CD4-positive, alpha-beta T cell treated with Interleukin-2 at 100 ng/mL for 4 hours (primary cell): ENCODE results near the gene ATP1A3.

Experiments
- DNase-seq: peaks from one replicate; pipeline ENCODE4 v3.0.0-alpha.2; 2020; ENCODE audit warnings: low spot score

ATP1A3 gene

DNA sequence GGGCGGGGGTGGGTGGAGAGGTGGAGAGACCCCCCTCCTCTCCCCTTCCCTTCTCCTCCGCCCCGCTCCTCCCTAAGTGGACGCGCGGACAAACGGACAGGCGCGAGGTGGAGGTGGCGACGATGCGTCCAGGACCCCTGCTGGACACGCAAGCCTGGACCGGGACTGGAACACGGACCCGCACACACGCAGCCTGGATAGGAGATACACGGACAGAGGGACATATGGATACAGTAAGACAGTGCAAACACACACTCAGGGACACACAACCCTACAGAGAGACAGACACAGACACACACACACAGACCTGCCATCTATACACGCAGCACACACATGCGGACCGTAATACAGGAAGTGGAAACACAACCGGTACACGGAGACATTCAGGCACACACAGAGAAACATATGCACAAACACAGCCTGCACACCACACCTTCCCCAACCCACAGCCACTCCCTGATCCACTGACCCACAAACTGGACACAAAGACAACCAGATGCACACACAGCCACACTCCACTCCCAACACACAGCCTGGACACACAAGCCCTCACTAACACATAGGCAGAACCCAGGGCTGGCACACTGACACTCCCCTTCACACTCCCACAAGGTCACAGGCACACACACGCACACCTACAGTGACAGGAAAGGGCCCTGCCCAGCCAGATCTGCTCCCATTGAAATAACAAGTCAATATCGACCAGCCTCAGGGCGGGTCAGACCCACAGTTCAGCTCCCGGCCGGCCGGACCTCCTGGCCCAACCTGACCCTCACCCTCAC lies 65.1 kb downstream of the ATP1A3 start:
- peak; percentile 52 for DNase-seq

DNA sequence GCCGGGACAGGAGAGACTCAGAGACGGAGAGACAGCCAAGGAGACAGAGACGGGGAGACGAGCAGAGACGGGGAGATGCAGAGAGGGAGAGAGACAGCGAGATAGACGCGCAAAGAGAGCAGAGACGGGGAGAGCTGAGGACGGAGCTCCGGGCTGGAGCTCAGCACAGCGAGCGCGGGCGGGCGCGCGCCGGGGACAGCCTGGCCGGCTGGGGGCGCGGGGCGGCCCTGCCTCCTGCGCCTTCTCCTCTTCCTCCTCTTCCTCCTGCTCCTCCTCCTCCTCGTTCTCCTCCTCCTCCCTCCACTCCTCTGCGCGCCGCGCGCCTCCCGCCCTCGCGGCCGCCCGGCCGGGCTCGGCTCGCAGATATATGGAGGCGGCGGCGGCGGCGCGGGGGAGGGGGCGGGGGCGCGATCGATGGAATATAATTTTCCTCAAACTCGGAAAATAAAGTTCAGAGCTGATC lies 65.8 kb downstream of the ATP1A3 start, which contains the start of gene ERFL:
ERFL (minus strand) TSS at position 229 of the 463 bp plus-strand sequence. CDS start 15,530 bp downstream, outside the sequence.
- no peak for DNase-seq

DNA sequence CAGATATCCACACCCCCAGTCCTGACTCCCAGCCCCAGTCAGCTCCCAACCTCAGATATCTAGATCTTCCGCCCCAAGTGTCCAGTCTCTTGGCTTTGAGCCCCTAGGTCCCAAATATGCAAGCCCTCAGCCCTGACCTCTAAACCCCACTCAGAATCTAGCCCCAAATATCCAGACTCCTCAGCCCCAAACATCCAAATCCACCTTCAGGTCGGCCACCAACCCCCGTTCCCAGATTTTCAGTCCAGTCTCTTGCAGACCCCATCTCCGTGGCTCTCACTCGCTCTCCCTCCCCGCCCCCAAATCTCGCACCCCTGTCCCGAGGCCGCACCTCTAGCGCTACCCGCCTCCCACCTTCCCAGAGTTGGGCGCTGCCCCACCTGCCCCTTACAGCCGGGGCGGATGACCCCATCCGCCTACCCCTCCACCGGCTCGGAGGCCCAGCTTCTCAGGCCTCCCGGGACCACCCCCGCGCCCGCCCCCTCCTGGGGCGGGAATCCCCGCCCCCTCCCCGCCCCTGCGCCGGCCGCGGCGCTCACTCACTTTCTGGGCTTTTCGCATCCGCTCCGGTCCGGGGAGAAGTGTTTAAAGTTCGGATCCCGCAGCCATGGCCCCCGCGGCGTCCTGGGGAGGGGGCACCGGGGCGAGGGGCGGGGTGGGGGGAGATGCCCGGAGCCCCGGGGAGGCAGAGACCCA lies 66.4 kb downstream of the ATP1A3 start:
- DNase-seq: no peak

DNA sequence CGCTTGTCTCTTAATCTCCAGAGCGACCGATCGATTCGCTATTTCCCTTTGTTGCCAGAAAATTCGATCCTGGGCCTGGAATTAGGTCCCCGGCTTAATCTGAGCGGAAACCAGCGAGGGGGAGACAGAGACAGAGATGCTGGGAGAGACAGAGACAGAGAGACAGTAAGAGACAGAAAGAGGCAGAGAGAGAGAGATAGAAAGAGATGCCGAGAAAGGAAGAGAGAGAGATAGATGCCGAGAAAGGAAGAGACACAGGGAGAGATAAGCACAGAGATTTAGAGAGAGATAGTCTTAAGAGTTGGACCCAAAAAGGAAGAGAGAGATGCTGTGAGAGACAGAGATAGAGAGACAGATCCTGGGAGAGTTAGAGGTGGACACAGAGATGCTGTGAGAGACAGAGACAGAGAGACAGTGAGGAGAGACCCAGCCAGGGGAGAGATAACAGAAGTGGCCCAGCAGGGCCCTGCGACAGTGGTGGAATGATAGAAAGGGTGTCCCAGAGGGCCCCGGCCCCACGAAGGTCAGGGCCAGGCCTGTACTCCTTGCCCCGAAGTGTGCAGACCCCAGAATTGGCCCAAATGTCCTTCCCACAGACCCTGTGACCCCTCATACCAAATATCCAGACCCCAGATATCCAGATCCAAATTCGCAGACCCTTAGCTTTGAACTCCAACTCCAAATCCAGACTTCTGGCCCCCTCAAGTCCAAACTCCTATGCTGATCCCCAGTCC lies 67.1 kb downstream of the ATP1A3 start:
- no peak for DNase-seq

DNA sequence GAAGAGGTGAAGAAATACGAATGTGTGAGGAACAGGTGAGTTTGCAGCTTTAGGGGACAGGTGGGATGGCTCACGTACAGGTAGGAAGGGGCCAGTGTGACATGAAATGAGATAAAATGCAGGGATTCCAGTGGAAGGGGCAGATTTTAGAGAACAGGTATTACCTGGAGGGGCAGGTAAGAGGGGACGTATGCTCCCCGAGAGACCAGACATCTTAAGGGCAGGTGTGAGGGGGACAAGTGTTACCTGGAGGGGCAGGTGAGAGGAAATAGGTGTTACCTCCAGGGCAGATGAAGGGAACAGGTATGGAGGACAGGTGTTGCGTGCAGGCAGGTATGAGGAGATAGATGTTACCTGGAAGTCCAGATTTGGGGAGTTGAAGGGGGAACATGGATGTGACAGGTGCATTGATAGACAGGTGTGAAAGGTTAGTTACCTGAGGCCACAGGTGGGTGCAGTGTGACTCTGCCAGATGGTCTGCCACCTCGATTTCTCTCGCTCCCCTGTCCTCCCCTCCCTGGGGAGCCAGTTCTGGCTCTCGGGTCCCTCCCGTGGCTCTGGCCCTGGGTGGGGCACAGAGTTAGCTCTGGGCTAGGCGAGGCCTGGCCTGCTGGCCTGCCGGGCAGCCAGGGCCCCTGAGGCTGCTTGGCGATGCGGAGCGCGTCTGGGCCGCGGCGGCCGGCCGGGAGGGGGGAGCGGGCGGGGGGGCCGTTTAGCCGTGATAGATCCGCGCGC lies 67.8 kb downstream of the ATP1A3 start:
- DNase-seq: no peak

DNA sequence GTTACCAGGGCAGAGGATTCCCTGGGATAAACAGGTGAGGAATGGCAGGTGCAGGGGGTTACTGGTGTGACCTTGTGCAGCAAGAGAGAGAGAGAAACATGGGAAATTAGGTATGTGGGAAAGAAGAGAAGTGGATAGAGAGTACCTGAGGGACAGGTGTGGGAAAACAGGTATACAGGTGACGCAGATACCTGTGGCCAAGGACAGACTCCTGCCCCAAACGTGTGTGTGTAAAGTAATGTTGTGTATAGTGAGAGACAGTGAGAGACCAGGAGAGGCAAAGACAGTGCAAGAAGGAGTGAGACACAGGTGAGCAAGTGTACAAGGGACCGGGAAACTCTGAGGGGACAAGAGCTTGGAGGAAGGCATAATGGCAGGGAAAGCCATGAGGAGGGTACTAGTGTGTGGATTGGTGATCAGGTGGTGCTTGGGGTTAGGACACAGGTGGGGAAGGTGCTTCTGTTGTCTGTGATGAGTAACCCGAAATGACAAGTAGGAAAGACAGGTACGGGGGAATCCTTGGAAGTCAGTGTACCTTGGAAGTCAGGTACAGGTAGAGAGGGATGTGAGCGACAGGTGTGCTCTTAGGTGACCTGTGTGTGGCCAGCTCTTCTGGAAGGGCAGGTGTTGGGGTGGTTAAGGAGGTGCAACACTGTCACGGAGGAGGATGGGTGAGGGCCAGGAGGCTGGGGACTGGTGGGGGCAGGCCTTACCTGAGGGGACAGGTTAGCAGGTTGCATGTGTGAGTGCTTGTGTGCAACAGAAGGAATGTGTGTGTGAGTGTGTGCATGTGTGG lies 68.6 kb downstream of the ATP1A3 start:
- no peak for DNase-seq

DNA sequence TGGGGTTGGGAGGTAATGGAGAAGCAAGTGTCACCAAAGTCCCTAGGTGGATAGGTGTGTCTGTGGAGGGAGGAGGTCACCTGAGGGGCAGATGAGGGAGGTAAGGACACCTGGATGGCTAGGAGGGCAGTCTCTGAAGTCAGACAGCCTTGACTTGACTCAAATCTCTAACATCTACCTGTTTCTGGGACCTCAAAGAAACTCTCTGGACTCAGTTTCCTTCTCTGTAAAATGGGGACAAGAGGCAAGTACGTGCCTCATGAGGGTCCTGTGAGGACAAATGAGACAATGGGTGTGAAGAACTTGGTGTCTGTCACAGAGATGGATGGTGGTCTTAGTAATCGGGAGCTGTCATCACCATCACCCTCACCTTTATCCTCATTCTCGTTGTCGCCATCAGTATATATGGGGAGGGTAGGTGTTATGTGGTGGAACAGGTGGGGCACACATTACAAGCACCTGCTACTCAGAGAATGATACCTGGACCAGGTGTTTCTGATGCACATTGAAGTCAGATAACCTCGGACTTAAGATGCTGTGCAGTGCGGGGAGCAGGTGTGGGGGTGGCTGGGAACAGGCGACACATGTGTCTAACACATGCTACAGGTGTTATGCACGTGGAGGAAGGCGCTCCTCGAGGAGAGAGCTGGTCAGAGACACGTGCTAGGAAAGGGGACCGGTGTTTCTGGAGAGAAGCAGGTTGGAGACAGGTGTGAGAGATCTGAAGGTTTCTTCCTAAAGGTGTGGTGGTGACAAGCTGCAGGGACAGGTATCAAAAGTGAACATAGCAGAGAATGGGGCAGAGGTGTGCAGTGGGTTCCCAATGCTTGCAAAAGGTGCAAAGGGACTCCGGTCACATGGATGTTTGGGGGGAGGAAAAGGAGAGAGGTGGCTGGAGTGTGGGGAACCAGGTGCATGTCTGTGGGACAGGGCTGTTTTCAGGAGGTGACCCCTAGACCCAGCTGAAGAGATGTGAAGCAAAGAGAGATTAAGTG lies 69.6 kb downstream of the ATP1A3 start:
- DNase-seq: no peak

DNA sequence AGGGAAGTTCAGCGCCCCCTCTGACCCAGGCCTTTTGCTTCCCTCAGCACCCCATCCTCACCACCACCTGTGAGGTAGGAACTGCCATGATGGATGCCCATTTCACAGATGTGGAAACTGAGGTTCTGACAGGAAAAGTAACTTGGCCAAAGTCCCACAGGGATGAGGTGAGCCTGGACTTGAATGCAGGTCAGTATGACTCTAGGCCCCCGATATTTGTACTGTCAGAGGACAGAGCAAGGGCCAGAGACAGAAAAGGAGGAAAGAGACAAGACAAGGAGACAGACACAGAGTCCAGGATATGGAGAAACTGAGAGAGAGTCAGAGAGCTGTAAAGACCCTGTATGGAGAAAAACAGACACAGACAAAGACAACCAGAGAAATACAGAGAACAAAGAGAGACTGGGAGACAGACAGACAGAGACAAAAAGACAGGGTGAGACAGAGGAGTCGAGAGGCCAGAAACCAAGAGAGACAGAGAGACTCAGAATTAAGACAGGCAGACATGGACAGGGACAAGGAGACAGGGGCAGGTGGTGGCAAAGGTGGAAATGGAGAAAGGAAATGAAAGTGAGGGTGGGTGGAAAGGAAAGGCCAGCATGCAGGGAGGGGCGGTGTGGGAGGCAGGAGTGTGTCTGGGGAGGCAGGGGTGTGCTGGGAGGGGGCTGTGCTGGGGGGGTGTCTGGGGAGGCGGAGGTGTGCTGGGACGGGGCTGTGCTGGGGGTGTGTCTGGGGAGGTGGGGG lies 70.8 kb downstream of the ATP1A3 start:
- no peak for DNase-seq

DNA sequence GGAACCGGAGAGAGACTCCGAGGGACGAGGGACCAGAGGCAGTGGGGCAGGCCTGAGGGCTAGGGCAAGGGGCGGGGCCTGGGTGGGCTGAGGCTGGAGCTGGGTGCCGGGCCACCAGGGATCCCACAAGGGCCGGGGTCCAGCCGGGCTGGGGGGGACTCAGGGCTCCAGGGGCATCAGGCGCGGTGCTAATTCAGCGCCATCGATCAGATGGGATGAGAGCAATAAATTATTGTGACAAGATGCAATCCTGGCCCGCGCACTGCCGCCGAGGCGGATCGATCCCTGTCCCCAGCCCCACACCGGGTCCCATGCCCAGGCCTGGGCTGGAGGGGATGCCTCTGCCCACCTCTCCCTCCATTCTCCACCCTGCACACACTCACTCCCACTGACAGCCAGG lies 71.4 kb downstream of the ATP1A3 start:
- DNase-seq: no peak

DNA sequence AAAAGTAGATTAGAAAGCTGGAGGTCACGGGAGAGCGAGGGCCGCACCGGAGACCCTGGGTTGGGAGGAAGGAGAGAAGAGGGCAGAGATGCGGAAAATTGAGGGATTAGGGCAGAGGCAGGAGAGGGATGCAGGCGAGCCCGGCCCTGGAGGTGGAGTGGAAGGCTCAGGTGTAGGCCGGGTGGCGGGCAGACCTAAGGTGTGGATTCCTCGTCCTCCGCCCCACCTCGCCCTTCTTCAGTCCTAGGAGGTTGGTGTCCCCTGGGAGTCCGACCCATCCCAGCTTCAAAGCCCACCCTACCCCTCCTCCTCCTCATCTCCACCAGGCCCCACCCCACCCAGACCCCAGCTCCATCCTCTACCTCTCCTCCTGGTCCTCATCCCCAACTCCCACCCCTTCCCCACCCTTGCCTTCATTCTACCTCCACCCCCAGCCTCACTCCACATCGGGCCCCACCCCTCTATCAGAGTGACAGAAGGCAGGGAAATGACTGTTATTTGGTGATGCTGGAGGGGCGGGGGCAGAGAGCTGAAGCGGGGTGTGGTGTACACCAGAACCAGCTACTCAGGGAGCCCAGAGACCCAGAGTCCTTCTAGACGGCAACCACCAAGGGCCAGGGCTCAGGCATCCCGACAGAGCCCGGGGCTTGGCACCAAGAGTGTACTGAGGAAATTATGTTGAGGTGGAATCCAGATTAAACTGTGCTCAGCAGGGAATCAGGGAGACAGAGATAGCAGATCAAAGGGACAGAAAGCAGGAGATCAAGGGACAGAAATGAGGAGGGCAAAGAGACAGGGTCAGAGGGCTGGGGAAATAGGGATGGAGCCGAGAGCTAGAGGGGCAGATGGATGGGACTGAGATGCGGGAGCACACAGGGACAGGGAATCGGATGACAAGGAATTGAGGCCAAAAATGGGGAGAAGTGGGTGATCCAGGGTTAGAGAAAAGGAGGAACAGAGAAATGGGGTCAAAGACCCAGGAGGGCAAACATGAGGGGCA lies 72.2 kb downstream of the ATP1A3 start:
- DNase-seq: no peak

DNA sequence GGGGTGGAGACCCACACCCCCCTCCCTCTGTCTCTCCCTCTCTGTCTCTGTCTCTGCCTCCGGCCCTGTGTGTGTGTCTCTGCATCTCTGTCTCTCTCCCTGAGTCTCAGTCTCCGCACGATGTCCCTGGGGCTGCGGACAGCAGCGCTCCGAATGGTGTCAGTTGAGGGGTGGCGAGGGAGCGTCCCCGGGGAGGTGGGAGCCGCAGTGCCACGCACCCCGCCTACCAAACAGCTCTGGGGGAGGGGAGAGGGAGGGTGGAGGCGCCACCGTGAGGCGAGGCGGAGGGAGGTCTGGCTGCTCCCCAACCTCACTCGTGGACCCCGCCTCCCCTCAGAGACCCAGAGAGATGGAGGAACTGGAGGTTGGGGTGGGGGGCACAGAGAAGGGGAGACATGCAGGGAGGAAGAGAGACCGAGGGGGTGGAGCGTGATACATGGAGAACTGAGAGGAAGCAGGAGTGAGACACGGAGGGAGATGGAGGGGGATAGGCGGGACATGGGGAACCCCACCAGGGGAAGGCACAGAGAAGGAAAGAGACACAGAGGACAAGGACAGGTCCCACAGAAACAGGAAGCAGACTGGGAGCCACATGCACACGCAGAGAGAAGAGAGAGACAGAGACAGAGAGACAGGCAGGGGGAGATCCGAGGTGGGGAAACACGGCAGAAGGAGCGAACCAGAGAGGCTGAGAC lies 73.0 kb downstream of the ATP1A3 start:
- DNase-seq: no peak

DNA sequence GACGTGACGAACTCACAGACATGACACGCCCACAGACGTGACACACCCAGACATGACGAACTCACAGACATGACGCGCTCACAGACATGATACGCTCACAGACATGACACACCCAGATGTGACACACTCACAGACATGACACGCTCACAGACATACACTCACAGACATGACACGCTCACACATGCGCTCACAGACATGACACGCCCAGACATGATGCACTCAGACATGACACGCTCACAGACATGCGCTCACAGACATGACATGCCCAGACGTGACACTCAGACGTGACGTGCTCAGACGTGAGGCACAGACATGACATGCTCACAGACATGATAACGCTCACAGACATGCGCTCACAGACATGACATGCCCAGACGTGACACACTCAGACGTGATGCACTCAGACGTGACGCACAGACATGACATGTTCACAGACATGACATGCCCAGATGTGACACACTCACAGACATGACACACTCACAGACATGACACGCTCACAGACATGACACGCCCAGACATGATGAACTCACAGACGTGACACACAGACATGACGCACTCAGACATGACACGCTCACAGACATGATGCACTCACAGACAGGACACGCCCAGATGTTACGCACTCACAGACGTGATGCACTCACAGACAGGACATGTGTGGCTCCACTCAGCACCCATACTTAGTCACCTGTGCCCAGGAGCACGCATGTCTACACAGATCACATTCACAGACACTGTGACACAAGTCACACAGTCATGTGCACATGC lies 73.9 kb downstream of the ATP1A3 start:
- DNase-seq: no peak

DNA sequence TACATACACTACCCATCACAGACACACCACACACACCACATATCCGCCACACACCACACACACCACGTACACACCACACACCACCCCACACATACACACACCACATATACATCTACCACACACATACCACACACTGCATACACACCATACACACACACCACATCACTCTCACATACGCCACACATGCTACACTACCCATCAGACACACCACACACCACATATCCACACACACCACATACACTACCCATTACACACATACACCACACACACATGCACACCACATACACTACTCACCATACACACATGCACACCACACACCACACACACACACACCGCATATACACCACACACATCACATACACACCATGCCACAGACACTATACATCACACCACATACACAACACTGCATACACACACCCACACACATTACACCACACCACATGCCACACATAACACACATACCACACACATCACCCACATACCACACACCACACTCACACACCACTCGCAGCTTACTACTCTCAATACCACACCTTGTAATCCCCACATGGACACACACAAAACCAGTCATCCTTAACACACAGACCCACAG lies 75.3 kb downstream of the ATP1A3 start:
- DNase-seq: no peak

DNA sequence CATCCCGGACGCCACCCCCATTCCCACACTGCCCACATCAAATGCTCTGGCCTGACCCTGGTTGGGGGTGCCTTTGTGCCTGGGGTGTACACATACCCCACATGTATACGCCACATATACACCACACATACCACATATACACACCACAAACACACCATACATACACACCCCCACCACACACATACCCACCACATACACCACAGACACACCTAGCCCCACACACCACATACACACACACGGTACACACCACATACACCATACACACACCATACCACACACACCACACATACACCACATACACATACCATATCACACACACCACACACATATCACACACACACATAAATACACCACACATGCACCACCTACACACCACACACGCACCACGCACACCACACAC lies 75.9 kb downstream of the ATP1A3 start:
- DNase-seq: no peak

DNA sequence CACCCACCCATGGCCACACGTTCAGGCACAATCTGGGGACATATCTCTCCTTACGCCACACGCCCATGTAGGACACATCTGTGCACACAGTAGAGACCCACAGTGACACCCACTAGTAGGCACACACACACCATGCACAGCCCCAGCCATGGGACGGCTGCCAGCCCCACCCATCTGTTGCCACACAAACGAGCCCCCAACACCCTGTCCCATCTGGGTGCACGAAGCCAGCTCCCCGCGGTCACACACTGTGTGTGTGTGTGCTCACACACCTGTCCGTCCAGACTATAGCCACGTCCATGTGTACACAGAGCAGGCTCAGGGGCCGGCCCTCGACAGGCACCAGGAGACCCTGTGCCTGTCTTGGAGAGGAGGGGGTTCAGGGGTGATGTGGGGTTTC lies 76.4 kb downstream of the ATP1A3 start:
- no peak for DNase-seq
